CD4-positive, alpha-beta memory T cell (primary cell): ENCODE measurements around the gene TRABD2B. TPM values are rescaled to one million over a fixed set of nuclear protein-coding genes. Genes with fewer than 3 reads are reported as not detected.

ENCODE experiments used
- CTCF ChIA-PET: fragments of 350-600 bp; sonication (Branson Sonifier 250); formaldehyde crosslinking; loops from one replicate; lab custom pipeline; 2021; ENCODE audit warnings: inconsistent platforms; ENCODE audit not compliant: partially characterized antibody; lab: Charles Lee
- POLR2A ChIA-PET: fragments of 350-600 bp; sonication (Branson Sonifier 250); formaldehyde crosslinking; loops from one replicate; lab custom pipeline; 2021; ENCODE audit not compliant: partially characterized antibody; lab: Charles Lee
- DNase-seq, 5 donors: peaks; one replicate each; pipeline versions ENCODE4 v3.0.0 to v3.0.0-alpha.2; 2020 to 2022; ENCODE audit warnings: mixed read lengths in 1 of 5
- H3K27ac ChIP-seq: one replicate; pipeline ENCODE4 v1.7.0; 2013; ENCODE audit warnings: low read depth, low read length
- H3K27me3 ChIP-seq: 2 replicates; pipeline ENCODE4 v1.7.0; 2013; ENCODE audit warnings: mild to moderate bottlenecking, low read length, moderate library complexity; ENCODE audit not compliant: insufficient read depth
- H3K36me3 ChIP-seq: 2 replicates; pipeline ENCODE4 v1.7.0; 2013; ENCODE audit warnings: mild to moderate bottlenecking, low read length, moderate library complexity; ENCODE audit not compliant: insufficient read depth
- H3K4me1 ChIP-seq: 2 replicates; pipeline ENCODE4 v1.7.0; 2013; ENCODE audit warnings: mild to moderate bottlenecking, low read length, moderate library complexity; ENCODE audit not compliant: insufficient read depth
- H3K4me3 ChIP-seq, 2 donors: one replicate each; pipeline ENCODE4 v1.7.0; 2013; ENCODE audit warnings: low read length in 2 of 2, mild to moderate bottlenecking in 1 of 2
- H3K9me3 ChIP-seq, 2 donors: one replicate each; pipeline ENCODE4 v1.7.0; 2013; ENCODE audit warnings: low read length in 2 of 2, control low read depth in 1 of 2; ENCODE audit not compliant: control insufficient read depth in 1 of 2
- H3K27ac Mint-ChIP-seq, 7 donors: one replicate each; pipeline ENCODE4 v1.8.0; 2020 to 2021; ENCODE audit warnings: mixed read lengths in 7 of 7, mild to moderate bottlenecking in 6 of 7, inconsistent platforms in 3 of 7, moderate library complexity in 3 of 7
- H3K27me3 Mint-ChIP-seq, 2 donors: one replicate each; pipeline ENCODE4 v1.8.0; 2020 to 2021; ENCODE audit warnings: mixed read lengths in 2 of 2
- H3K36me3 Mint-ChIP-seq, 2 donors: one replicate each; pipeline ENCODE4 v1.8.0; 2020 to 2021; ENCODE audit warnings: mixed read lengths in 2 of 2, inconsistent platforms in 1 of 2, mild to moderate bottlenecking in 1 of 2
- H3K4me1 Mint-ChIP-seq, 4 donors: one replicate each; pipeline ENCODE4 v1.8.0; 2020 to 2021; ENCODE audit warnings: mixed read lengths in 4 of 4, mild to moderate bottlenecking in 1 of 4
- H3K4me3 Mint-ChIP-seq, 8 donors: one replicate each; pipeline ENCODE4 v1.8.0; 2020 to 2021; ENCODE audit warnings: mixed read lengths in 8 of 8, mild to moderate bottlenecking in 7 of 8, moderate library complexity in 6 of 8, inconsistent platforms in 3 of 8
- H3K9me3 Mint-ChIP-seq, 8 donors: one replicate each; pipeline ENCODE4 v1.8.0; 2020 to 2021; ENCODE audit warnings: mixed read lengths in 8 of 8, mild to moderate bottlenecking in 5 of 8, inconsistent platforms in 3 of 8, moderate library complexity in 1 of 8
- intact Hi-C: fragments of 100-400 bp; cut with micrococcal nuclease; formaldehyde crosslinking; loops from one replicate; pipeline ENCODE4 v1.15.1; 2023
- polyA plus RNA-seq, 2 donors: library from polyadenylated mRNA; unstranded; fragments of 300-500 nt; fragmentation: Illumina TruSeq; gene quantifications; one replicate each; pipeline ENCODE4 v1.2.3, GENCODE V29; 2021
- total RNA-seq, 2 experiments: library from RNA; stranded (reverse); gene quantifications; one replicate each; pipeline ENCODE4 v1.2.3, GENCODE V29; 2021

The TRABD2B gene
- total and polyA plus RNA-seq, 4 experiments from 2014 or later, result not detected

DNA sequence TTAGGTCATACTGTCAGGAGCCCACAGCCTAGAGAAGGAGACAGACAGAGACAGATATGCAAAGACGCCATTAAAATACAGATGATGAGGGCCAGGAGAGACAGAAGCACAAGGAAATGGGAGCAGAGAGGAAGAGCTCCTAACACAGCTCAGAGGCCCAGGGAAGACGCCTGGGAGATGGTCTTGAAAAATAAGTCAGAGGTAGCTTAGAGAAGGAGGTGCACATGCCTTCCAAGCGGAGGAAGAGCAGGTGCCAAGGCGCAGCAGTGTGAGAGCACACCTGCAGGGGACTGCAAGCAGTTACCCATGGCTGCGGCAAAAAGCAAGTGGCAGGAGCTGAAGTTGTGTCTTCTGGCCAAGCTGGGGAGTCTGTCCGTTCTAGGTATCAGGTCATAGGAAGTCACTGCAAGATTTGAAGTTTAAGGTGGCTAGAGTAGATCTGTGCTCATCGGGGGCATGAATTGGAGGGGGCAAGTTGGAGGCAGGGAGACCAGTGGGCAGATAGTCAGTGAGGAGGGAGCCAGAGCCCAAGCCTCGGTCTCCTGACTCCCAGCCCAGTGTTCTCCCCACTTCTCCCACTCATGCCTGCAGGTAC lies 1.3 kb upstream of the TRABD2B start:
- Mint-ChIP-seq H3K36me3 (no peaks in the 10 kb centered on the region), H3K27me3 (peaks cover 38 to 42% of the 10 kb centered on the region in 2 donors), H3K4me1 (peaks cover 0 to 6% (median 5%) of the 10 kb centered on the region in 4 donors), H3K9me3 (peaks cover 0 to 1% (median 0%) of the 10 kb centered on the region in 8 donors), H3K4me3 (peak overlapping the region in 2 of 8 donors; percentile 23 to 39), H3K27ac (peak overlapping the region in 1 of 7 donors; percentile 76)
- ChIA-PET POLR2A (no interaction called here), CTCF (interaction anchor here (0.7 to 2.9 kb wide), 15 partner anchors 10 to 237 kb away, joined by 3 to 36 read pairs (median 4); no protein-coding TSS in a partner anchor)
- H3K27me3 ChIP-seq, result peaks cover 5% of the 10 kb centered on the region
- no peaks in the 10 kb centered on the region for H3K9me3 ChIP-seq
- no peak overlapping the region for H3K27ac ChIP-seq
- no peaks in the 10 kb centered on the region for H3K36me3 ChIP-seq
- no peak for DNase-seq
- no peak overlapping the region for H3K4me3 ChIP-seq
- intact Hi-C loops, result no loop called here
- H3K4me1 ChIP-seq, result no peaks in the 10 kb centered on the region

DNA sequence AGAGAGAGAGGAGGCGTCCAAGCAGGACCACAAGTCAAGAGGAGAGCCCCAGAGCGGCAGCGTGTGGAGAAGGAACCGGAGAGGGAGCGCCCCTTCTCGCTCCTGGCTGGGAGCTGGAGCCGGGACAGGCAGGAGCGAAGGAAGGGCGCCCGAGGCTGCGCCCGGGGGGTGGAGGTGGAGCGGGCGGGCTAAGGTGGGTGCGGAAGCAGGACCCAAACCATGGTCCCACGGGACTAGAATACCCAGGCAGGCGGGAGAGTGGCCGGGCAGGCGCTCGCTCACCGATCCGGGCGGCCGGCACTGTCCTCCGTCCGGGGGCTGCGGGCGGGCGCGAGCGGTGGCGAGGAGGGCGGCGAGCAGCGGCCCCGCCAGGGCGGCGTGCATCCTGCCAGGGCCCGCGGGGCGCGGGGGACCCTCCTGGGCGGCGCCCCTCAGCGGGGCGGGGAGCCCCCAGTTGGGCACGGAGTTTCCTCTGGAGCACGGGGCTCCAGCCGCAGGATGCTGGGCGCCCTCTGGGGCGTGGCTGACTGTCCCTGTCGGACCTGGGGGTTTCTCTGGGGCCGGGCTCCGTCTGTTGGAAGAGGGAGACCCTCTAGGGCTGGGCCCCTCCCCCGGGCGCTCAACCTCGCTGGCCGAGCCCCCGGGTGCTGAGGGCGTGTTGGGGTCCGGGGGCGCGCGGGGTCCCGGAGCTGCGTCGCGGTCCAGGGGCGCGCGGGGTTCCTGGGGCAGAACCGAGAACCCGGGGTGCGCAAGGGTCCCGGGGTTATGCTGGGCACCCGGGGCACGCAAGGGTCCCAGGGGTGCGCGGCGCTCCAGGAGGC lies 569 bp downstream of the TRABD2B start:
- no peaks in the 10 kb centered on the region for H3K36me3 ChIP-seq
- intact Hi-C loops, result loop anchor here (2.0 kb wide), 1 partner anchor 240 kb away; no protein-coding TSS in a partner anchor
- Mint-ChIP-seq H3K36me3 (no peaks in the 10 kb centered on the region), H3K9me3 (peaks cover 0 to 1% (median 0%) of the 10 kb centered on the region in 8 donors), H3K4me3 (peak overlapping the region; percentile 43 to 83 (median 68)), H3K4me1 (peaks cover 0 to 6% (median 5%) of the 10 kb centered on the region in 4 donors), H3K27me3 (peaks cover 41 to 45% of the 10 kb centered on the region in 2 donors), H3K27ac (no peak overlapping the region)
- no peak for DNase-seq
- H3K9me3 ChIP-seq, result no peaks in the 10 kb centered on the region
- no peak overlapping the region for H3K4me3 ChIP-seq
- CTCF ChIA-PET, result interaction anchor here (1.3 to 2.9 kb wide), 3 partner anchors 12 to 42 kb away, joined by 3 to 36 read pairs (median 6); no protein-coding TSS in a partner anchor
- no peak overlapping the region for H3K27ac ChIP-seq
- H3K4me1 ChIP-seq, result no peaks in the 10 kb centered on the region
- H3K27me3 ChIP-seq, result peaks cover 5% of the 10 kb centered on the region
- POLR2A ChIA-PET, result interaction anchor here (0.8 kb wide), 1 partner anchor 12 kb away, joined by 3 read pairs; no protein-coding TSS in a partner anchor

DNA sequence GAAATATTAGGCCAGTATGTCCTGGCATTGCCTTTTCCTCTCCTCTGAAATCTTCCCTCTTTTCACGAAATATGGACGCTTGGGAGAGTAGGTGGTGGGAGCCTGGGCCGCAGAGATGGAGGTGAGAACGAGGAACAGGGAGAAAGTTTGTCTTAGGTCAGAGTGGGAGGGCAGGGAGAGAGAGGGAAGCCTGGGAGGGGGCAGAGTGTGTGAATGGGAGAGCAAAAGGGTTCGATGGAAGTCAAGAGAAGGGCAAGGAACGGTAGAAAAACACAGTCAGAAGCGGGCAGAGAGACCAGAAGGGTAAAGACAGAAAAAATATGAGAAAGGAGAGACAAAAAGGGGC lies 1.2 kb downstream of the TRABD2B start:
- no peak overlapping the region for H3K27ac Mint-ChIP-seq
- H3K36me3 Mint-ChIP-seq, result no peaks in the 10 kb centered on the region
- intact Hi-C loops, result loop anchor here (2.0 kb wide), 1 partner anchor 241 kb away; no protein-coding TSS in a partner anchor

DNA sequence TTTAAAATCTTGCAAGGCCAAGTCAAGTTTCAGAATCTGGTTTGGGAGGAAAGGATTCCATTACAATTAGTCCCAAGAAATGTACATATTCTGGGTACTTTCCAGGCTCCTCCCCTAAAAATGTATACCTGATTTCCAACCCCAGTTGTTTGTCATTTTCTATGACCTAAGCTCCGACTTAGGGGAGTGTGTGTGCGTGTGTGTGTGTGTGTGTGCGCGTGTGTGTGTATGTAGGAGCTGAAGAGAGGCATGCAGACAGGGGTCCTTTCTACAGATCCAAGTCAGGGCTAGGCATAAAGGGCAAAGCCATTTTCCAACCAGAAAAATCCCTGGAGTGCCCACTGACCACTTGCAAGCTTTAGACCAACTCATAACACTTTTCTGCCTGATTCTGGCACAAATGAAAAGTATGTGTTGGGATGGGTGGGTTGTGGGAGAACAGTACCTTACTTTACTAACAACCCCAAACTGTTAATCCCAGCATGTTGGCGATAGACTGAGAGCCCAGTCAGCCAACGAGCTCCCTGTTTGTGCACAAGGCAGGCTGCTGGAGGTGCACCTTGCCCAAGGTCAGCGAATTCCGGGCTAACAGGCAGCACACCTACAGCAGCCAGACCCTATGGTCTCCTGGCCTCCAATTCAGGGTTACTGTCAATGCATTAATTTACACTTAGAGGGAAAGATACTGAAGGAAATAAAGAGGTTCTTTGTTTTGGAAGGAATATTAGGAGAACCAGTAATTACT lies 1.7 kb downstream of the TRABD2B start:
- H3K27ac Mint-ChIP-seq, result no peak overlapping the region
- H3K9me3 Mint-ChIP-seq, result peaks cover 0 to 1% (median 0%) of the 10 kb centered on the region in 8 donors
- Histone ChIP-seq H3K36me3 (no peaks in the 10 kb centered on the region), H3K27ac (no peak overlapping the region), H3K27me3 (peaks cover 5% of the 10 kb centered on the region), H3K4me3 (no peak overlapping the region), H3K4me1 (no peaks in the 10 kb centered on the region), H3K9me3 (no peaks in the 10 kb centered on the region)
- peaks cover 41 to 45% of the 10 kb centered on the region in 2 donors for H3K27me3 Mint-ChIP-seq
- DNase-seq, result no peak
- intact Hi-C loops, result loop anchor here (2.0 kb wide), 1 partner anchor 241 kb away; no protein-coding TSS in a partner anchor
- H3K4me3 Mint-ChIP-seq, result peak overlapping the region in 4 of 8 donors; percentile 3 to 75 (median 36)
- ChIA-PET CTCF (interaction anchor here (0.9 kb wide), 1 partner anchor 13 kb away, joined by 3 read pairs; no protein-coding TSS in a partner anchor), POLR2A (no interaction called here)
- H3K36me3 Mint-ChIP-seq, result no peaks in the 10 kb centered on the region
- H3K4me1 Mint-ChIP-seq, result peaks cover 0 to 6% (median 5%) of the 10 kb centered on the region in 4 donors

More for the DNA sequence above, 1.2 kb downstream of the TRABD2B start:
- ChIA-PET CTCF (no interaction called here), POLR2A (no interaction called here)
- H3K27me3 Mint-ChIP-seq, result peaks cover 41 to 45% of the 10 kb centered on the region in 2 donors
- no peak overlapping the region for H3K27ac ChIP-seq
- H3K4me3 Mint-ChIP-seq, result peak overlapping the region; percentile 43 to 83 (median 68)
- DNase-seq, result no peak
- H3K9me3 Mint-ChIP-seq, result peaks cover 0 to 1% (median 0%) of the 10 kb centered on the region in 8 donors
- H3K4me3 ChIP-seq, result no peak overlapping the region
- H3K27me3 ChIP-seq, result peaks cover 5% of the 10 kb centered on the region
- peaks cover 0 to 6% (median 5%) of the 10 kb centered on the region in 4 donors for H3K4me1 Mint-ChIP-seq
- H3K36me3 ChIP-seq, result no peaks in the 10 kb centered on the region
- no peaks in the 10 kb centered on the region for H3K4me1 ChIP-seq
- no peaks in the 10 kb centered on the region for H3K9me3 ChIP-seq

DNA sequence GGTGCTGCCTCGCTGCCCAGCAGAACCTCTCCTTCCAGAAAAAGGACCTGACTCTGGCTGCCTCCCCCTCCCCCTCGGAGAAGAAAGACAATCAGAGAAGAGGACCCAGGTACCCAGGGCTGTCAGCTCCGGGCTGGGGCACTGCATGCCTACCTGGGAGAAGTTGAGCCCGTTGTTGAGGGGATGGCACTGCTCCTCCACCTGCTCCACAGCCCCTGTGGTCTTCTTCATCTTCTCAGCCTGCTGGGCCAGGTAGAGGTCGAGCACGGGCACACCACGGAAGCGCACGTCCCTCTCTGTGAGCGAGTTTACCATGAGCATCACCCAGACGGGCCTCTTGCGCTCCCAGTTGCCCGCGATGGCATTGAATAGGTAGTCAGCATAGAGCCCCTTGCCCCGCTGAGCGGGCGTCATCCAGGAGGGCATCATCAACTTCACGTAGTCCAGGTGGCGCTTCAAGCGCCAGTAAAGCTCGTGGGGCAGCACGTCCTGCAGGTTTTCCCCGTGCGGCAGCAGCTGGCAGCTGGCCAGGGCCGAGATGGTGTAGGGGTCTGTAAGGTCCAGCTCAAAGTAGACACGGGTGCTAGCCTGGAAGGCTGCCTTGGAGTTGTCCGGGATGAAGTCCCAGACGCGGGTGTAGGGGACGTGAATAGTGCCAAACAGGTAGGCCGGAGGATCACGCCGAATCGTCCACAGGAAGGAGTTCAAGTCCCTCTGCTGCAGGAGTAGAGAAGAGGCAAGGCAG lies 3.1 kb downstream of the TRABD2B start:
- no peak overlapping the region for H3K27ac ChIP-seq
- peak overlapping the region in 1 of 8 donors; percentile 45 for H3K4me3 Mint-ChIP-seq
- ChIA-PET CTCF (no interaction called here), POLR2A (no interaction called here)
- no peak overlapping the region for H3K27ac Mint-ChIP-seq
- peaks cover 0 to 1% (median 0%) of the 10 kb centered on the region in 8 donors for H3K9me3 Mint-ChIP-seq
- no peaks in the 10 kb centered on the region for H3K36me3 ChIP-seq
- DNase-seq, result no peak
- intact Hi-C loops, result no loop called here
- no peaks in the 10 kb centered on the region for H3K36me3 Mint-ChIP-seq
- H3K4me1 ChIP-seq, result no peaks in the 10 kb centered on the region
- no peaks in the 10 kb centered on the region for H3K9me3 ChIP-seq
- peaks cover 40 to 42% of the 10 kb centered on the region in 2 donors for H3K27me3 Mint-ChIP-seq
- no peak overlapping the region for H3K4me3 ChIP-seq
- H3K27me3 ChIP-seq, result peaks cover 5% of the 10 kb centered on the region
- peaks cover 0 to 6% (median 5%) of the 10 kb centered on the region in 4 donors for H3K4me1 Mint-ChIP-seq

DNA sequence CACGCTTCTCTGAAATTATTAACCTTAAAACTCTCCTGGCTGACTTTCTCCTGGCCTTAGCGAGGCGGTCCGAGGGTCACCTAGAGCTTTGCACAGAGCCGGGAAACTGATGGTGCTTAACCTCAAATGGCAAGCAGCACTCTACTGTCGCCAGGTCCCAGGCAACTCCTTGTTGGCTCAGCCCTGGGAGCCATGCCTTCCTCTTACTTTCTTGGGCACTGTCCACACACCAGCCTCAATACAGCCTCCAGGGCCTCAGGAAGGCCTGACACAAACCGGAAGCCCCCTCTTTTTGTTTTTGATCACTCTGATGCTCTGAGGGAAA lies 3.8 kb downstream of the TRABD2B start:
- Mint-ChIP-seq H3K4me3 (no peak overlapping the region), H3K27me3 (peaks cover 35 to 37% of the 10 kb centered on the region in 2 donors), H3K27ac (no peak overlapping the region), H3K4me1 (peaks cover 0 to 6% (median 5%) of the 10 kb centered on the region in 4 donors), H3K9me3 (peaks cover 0 to 1% (median 0%) of the 10 kb centered on the region in 8 donors), H3K36me3 (no peaks in the 10 kb centered on the region)
- intact Hi-C loops, result no loop called here
- Histone ChIP-seq H3K4me3 (no peak overlapping the region), H3K36me3 (no peaks in the 10 kb centered on the region), H3K27me3 (peaks cover 5% of the 10 kb centered on the region), H3K4me1 (no peaks in the 10 kb centered on the region), H3K27ac (no peak overlapping the region), H3K9me3 (no peaks in the 10 kb centered on the region)
- ChIA-PET POLR2A (no interaction called here), CTCF (no interaction called here)
- no peak for DNase-seq
